ENCODE data around the gene ATP5F1A. TPM values are rescaled to one million over a fixed set of nuclear protein-coding genes. Genes with fewer than 3 reads are reported as not detected.

The ATP5F1A gene
- total and polyA plus RNA-seq, 2 experiments from 2014 or later: 609 to 931 TPM

DNA sequence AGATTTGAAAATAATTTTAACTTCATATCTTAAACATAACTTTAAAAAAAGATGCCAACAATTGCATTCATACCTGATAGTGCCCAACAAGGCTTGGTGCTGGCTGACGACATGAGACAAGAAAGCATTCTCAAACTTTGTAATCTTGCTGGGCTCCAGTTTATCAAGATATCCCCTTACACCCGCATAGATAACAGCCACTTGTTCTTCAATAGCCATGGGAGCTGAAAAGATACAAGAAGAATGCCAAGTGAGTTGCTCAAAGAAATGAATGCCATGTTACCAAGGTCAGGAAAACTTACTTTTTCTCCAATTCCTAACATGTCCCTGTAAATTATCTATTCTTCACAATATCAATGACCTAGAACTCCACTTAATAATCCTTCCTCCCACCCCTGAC is 13.7 kb downstream of the ATP5F1A start:
- DNase-seq (ENCODE audit: low spot score): no peak
- Histone ChIP-seq H3K36me3 (replicated peaks; ENCODE audit: insufficient read depth, low read depth) (peaks cover 14% of the 10 kb centered on the region), H3K4me1 (ENCODE audit: insufficient read depth) (peaks cover 24% of the 10 kb centered on the region), H3K9me2 (replicated peaks; ENCODE audit: insufficient read depth) (no peaks in the 10 kb centered on the region), H2AFZ (no peak overlapping the region), H3K27me3 (no peaks in the 10 kb centered on the region), H3K4me2 (no peak overlapping the region), H3K79me2 (peaks cover 26% of the 10 kb centered on the region), H3K9me3 (ENCODE audit: low read depth) (no peaks in the 10 kb centered on the region), H4K20me1 (ENCODE audit: insufficient read depth, poor library complexity, severe bottlenecking) (no peaks in the 10 kb centered on the region), H3K4me3 (no peak overlapping the region), H3K27ac (peak overlapping the region; percentile 3)
- WGBS (ENCODE audit: low lambda C conversion rate, missing lambda C conversion rate): 70% methylated on average over 2 of the region's 2 CpGs
- TF ChIP-seq, protein P1, sequence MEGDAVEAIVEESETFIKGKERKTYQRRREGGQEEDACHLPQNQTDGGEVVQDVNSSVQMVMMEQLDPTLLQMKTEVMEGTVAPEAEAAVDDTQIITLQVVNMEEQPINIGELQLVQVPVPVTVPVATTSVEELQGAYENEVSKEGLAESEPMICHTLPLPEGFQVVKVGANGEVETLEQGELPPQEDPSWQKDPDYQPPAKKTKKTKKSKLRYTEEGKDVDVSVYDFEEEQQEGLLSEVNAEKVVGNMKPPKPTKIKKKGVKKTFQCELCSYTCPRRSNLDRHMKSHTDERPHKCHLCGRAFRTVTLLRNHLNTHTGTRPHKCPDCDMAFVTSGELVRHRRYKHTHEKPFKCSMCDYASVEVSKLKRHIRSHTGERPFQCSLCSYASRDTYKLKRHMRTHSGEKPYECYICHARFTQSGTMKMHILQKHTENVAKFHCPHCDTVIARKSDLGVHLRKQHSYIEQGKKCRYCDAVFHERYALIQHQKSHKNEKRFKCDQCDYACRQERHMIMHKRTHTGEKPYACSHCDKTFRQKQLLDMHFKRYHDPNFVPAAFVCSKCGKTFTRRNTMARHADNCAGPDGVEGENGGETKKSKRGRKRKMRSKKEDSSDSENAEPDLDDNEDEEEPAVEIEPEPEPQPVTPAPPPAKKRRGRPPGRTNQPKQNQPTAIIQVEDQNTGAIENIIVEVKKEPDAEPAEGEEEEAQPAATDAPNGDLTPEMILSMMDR (IDR thresholded peaks at IDR 0.05; ENCODE audit: poor library complexity): no peak
- TF ChIP-seq EZH2 (IDR thresholded peaks at IDR 0.05; ENCODE audit: borderline replicate concordance) (no peak), EZH2phosphoT487 (IDR thresholded peaks at IDR 0.05; ENCODE audit: low read depth, severe bottlenecking, unreplicated experiment) (no peak)

- Histone ChIP-seq H3K4me2 (peak overlapping the region; percentile 18), H3K36me3 (replicated peaks; ENCODE audit: insufficient read depth, low read depth) (no peaks in the 10 kb centered on the region), H3K27ac (peak overlapping the region; percentile 65), H4K20me1 (ENCODE audit: insufficient read depth, poor library complexity, severe bottlenecking) (no peaks in the 10 kb centered on the region), H3K27me3 (no peaks in the 10 kb centered on the region), H3K9me3 (ENCODE audit: low read depth) (no peaks in the 10 kb centered on the region), H3K4me1 (ENCODE audit: insufficient read depth) (peaks cover 10% of the 10 kb centered on the region), H2AFZ (no peak overlapping the region), H3K4me3 (no peak overlapping the region), H3K9me2 (replicated peaks; ENCODE audit: insufficient read depth) (no peaks in the 10 kb centered on the region), H3K79me2 (peaks cover 5% of the 10 kb centered on the region)
- TF ChIP-seq, protein P1 (IDR thresholded peaks at IDR 0.05; ENCODE audit: poor library complexity): no peak
- TF ChIP-seq EZH2phosphoT487 (IDR thresholded peaks at IDR 0.05; ENCODE audit: low read depth, severe bottlenecking, unreplicated experiment) (no peak), EZH2 (IDR thresholded peaks at IDR 0.05; ENCODE audit: borderline replicate concordance) (no peak)
- no peak for DNase-seq (ENCODE audit: low spot score)
- 61% methylated on average over 1 of the region's 1 CpG for WGBS (ENCODE audit: low lambda C conversion rate, missing lambda C conversion rate)
Observed at GRCh38 chr18:46080156-46080555, 17.9 kb downstream of the ATP5F1A start.

DNA sequence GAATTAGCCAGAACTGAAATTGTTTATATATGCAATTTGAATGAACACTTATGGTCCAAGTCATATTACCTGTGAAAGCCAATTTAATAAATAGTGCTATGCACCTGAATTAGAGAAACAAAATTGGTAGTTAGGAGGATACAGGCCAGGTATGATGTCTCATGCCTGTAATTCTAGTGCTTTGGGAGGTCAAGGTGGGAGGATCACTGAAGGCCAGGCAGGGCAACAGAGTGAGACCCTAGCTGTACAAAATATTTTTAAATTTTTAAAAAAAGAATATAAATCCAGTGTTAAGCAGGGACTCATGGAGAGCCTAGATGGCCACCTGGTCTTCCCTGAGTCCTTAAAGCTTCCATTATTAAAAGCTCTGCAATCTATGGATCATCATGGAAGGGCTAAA is 18.8 kb downstream of the ATP5F1A start:
- Histone ChIP-seq H4K20me1 (ENCODE audit: insufficient read depth, poor library complexity, severe bottlenecking) (no peaks in the 10 kb centered on the region), H3K79me2 (peaks cover 5% of the 10 kb centered on the region), H2AFZ (no peak overlapping the region), H3K9me2 (replicated peaks; ENCODE audit: insufficient read depth) (no peaks in the 10 kb centered on the region), H3K9me3 (ENCODE audit: low read depth) (no peaks in the 10 kb centered on the region), H3K4me1 (ENCODE audit: insufficient read depth) (peaks cover 10% of the 10 kb centered on the region), H3K4me3 (no peak overlapping the region), H3K27ac (peak overlapping the region; percentile 56), H3K4me2 (peak overlapping the region; percentile 18), H3K36me3 (replicated peaks; ENCODE audit: insufficient read depth, low read depth) (no peaks in the 10 kb centered on the region), H3K27me3 (no peaks in the 10 kb centered on the region)
- no peak for DNase-seq (ENCODE audit: low spot score)
- TF ChIP-seq, protein P1 (IDR thresholded peaks at IDR 0.05; ENCODE audit: poor library complexity): no peak
